ENCODE data around the gene DSE.

DNA sequence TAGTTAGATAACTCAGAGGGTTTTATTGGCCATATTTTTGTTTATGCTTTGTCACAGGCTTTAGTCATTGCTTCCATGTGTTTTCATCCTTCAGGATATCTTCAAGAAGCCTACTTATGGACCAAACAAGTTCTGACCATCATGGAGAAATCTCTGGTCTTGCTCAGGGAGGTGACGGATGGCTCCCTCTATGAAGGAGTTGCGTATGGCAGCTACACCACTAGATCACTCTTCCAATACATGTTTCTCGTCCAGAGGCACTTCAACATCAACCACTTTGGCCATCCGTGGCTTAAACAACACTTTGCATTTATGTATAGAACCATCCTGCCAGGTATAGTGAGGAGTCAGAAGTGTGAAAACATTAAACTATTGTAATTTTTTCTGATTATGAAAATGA is 60.1 kb downstream of the DSE start:
- no peak for TF ChIP-seq CTCF (IDR thresholded peaks at IDR 0.05)
- TF ChIP-seq ZFX (IDR thresholded peaks at IDR 0.05; ENCODE audit: borderline replicate concordance): no peak
